CD1c-positive myeloid dendritic cell (primary cell): ENCODE measurements around the gene SCN1B.
A peak's percentile ranks its signal among the peaks of the same experiment; 100 is the strongest.
"Not testable (repeated sequence)": the region's sequence is repeated elsewhere in the genome, so short reads cannot be mapped to it uniquely, and the experiment has no call there.

Source experiments
- DNase-seq: peaks from one replicate; pipeline ENCODE4 v3.0.0-alpha.2; 2016; ENCODE audit errors: extremely low spot score

SCN1B gene

DNA sequence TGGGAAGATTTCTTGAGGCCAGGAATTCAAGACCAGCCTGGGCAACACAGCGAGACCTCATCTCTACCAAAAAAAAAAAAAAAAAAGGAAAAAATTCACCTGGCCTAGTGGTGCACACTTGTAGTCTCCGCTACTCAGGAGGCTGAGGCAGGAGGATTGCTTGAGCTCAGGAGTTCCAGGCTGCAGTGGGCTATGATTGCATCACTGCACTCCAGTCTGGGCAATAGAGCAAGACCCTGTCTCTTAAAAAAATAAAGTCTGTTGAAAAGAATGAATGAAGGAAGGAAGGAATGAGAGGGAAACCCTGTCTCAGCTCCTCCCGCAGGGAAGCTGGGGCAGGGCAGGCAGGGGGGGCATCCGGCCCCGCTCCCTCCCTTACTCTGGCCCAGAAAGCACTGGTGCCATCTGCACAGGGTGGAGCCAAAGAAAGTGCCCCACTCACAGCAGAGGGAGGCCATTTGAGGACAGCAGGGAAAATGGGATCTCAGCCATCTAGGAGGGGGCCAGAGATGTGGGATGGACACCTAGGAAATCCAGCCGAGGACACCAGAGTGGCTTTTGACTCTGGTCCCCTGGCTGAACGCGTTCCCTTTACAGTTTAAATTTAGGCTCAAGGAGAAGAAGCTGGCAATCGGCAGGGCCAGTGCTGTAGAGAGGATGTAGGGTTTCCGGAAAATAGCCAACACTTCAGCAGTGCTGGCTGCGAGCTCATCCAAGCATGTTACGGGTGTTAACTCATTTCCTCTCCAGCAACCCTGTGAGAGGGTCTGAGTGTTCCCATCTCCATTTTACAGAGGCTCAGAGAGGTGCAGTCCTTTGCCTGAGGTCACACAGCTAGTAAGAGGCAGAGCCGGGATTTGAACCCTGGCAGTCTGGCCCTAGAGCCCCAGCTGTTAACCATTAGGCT, 7.7 kb downstream of the SCN1B start:
- no peak for DNase-seq

DNA sequence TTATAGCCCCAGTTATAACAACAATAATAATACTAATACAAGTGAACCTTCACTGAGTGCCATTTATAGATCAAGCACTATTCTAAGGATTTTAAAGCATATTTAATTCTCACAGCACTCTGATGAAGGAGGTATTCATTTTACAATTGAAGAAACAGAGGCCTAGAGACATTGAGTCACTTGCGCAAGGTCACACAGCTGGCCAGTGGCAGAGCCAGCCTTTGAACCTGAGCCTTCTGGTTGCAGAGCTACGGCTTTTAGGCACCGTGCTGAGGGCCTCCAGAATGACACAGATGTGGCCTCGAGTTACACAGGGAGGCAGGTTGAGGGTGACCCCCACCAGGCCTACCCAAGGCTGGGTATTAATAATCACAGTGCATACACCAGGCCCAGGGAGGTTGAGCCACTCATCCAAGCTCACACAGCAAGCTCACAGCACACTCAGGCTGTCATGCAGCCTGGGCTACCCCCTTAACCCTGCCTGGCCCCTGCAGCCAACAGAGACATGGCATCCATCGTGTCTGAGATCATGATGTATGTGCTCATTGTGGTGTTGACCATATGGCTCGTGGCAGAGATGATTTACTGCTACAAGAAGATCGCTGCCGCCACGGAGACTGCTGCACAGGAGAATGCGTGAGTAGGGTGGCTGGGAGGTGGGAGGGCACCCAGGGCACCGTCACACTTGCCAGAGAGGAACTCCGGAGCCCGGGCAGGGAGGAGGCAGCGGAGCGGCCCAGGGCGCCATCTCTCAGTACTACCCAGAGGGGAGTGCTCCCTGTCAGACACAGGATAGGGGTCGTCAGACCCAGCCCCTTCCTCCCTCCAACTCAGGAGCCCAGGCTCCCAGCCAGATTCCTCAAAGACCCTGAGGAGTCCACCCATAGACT, 8.6 kb downstream of the SCN1B start:
- DNase-seq = peak; percentile 66

DNA sequence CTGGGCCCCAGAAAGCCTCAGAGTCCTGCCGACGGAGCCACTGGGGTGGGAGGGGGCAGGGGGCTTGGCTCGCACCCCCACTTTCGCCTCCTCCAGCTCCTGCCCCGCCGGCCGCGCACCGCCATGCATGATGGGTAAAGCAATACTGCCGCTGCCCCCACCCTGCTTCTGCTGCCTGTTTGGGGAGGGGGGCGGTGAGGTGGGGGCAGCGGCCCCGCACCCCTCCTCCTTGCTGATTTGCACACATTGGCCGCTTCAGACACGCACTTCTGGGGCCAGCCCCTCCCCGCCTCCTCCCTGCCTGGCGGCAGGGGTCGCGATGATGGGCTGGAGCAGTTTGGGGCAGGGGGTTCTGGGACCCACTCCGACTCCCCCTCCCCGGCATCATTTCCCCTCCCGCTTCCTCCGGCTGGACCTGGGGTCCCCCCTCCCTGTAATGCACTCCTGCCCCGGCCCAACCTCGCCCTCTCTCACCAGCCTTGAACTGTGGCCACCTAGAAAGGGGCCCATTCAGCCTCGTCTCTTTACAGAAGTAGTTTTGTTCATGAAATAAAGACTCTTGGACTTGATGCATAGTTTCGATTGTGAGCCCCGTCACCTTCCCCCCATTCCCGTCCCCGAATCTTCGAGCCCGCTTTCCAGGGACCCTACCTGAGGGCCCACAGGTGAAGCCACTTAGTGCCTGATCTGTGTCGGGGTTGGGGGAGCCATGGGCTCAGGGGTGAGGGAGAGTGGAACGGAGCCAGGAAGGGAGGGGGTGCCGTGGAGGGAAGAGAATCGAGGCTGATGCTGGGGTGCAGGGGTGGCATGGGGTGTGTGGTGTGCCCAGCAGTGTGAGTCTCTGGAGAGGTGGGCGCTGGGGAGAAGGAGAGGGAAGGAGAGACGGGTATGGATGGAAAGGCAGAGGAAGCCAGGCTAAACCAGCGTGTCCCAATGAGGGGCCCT, 9.9 kb downstream of the SCN1B start:
- no peak for DNase-seq

DNA sequence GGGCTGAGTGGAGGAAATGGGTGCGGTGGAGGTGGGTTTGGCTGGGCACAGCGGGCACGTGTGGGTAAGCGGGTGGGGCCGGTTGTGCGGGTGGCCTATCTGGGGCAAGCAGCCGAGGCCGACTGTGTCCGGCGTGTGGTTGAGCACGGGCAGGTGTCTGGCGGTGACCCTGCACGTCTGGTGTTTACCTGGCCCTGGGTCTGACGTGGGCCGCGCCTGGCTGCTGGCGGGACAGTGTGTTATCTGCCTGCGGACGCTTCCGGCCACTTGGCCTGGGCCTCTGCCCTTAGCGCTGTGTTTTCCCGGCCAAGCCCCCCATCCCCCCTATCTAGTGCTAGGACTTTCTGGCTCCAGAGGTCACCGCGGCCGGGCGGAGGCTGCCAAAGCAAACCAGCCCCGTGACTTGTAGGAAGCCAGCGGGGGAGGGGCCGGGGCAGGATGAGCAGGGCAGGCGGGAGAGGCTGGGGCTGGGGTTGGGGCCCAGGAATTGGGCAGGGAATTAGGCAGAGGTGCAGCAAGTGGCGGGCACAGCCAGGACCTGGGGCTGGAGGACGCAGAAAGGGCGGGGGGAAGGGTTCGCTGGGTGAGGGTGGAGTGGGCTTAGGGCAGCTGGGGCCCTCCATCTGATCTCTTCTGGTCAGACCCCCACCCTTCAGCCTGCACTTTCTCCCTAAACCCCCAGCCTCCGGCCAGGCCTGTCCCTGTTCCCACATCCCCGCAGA, 10.7 kb downstream of the SCN1B start:
- DNase-seq = peak; percentile 14

DNA sequence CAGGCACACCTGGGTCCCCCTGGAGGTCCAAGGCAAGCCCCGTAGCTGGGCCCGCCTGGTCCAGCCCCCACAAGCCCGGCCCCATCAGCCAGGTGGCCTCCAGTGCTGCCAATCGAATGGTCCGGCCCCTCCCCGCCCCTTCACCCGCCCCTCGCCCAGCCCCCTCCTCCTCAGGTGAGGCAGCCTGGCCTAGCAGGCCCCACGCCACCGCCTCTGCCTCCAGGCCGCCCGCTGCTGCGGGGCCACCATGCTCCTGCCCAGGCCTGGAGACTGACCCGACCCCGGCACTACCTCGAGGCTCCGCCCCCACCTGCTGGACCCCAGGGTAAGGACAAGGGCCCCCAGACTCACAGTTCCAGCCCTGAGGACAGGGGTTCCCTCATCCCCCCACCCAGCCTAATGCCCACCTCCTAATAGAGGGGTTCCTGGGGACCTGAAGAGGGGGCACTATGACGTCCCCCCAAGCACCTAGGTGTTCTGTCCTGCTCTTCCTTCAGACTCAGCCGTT, 11.3 kb downstream of the SCN1B start, which contains the start of gene HPN:
Gene HPN, plus strand, starts transcription at position 174 of the 508 bp plus-strand sequence. CDS start 786 bp downstream, outside the sequence.
- no peak for DNase-seq

DNA sequence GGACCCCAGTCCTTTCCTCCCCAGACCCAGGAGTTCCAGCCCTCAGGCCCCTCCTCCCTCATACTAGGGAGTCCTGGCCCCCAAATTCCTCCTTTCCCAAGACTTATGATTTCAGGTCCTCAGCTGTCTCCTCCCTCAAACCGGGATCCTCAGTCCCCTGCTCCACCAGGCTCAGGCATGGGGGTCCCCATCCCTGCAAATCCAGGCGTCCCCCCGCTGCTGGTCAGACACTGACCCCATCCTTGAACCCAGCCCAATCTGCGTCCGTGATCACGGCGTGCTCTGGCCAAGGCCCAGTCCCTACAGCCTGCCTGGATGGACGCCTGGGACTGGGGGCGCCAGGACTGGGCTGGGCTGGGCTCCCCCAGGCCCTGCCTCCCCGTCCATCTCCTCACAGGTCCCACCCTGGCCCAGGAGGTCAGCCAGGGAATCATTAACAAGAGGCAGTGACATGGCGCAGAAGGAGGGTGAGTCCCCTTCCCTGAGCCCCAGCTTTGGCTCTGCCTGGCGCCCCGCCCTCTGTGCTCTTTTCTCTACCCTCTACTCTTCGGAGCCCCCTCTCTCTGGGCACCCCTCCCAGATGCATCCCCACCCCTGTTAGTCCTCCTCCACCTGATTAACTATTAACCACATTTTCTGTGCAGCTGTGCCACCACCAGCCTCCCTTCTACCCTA, 11.9 kb downstream of the SCN1B start:
- DNase-seq = no peak

DNA sequence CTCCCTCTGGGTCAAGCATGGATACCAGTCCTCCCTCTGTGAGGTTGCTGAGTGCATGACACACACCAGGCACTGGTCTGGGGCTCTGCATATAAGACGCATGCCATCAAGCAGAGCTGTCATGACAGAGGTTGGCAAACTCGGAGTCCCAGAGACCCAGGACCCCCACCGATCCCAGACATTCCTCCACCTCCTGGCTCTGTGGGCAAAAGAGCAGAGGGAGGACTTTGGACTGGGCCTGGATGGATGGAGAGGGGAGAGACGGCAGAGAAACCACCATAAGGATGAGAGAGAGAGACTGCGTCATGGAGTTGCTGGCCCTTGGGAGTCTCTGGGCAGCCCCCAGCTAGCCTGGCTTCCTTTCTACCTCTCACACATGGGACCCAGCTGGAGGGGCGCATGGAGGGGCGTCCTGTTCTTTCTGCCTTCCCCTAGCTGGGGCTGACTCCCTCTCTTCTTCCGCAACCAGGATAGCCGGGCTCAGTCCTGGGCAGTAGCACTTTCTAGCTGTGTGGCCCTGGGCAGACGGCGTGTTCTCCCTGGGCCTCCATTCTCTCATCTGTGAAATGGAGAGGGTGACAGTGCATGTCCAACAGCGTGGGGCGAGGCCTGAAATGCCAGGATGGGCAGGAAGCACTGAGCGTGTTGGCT, 12.8 kb downstream of the SCN1B start:
- DNase-seq = no peak

DNA sequence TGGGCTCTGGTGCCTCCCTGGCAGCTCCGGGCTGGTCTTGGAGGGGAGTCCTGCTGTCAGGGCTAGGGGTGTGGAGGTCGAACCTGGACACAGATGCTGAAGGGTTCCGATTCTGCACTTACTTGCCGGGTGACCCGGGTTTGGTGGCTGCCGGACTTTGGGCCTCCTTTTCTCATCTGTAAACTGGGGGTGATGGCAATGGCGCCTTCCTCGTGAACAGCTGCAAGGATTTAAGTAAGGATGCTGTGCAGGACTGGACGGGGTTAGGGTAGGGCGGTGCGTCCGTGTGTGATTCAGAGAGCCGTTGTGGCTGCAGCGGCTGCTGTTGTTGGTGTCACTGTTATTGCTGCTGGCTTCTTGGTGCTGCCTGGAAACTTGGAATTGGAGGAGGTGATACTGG, 13.6 kb downstream of the SCN1B start:
- no peak for DNase-seq

DNA sequence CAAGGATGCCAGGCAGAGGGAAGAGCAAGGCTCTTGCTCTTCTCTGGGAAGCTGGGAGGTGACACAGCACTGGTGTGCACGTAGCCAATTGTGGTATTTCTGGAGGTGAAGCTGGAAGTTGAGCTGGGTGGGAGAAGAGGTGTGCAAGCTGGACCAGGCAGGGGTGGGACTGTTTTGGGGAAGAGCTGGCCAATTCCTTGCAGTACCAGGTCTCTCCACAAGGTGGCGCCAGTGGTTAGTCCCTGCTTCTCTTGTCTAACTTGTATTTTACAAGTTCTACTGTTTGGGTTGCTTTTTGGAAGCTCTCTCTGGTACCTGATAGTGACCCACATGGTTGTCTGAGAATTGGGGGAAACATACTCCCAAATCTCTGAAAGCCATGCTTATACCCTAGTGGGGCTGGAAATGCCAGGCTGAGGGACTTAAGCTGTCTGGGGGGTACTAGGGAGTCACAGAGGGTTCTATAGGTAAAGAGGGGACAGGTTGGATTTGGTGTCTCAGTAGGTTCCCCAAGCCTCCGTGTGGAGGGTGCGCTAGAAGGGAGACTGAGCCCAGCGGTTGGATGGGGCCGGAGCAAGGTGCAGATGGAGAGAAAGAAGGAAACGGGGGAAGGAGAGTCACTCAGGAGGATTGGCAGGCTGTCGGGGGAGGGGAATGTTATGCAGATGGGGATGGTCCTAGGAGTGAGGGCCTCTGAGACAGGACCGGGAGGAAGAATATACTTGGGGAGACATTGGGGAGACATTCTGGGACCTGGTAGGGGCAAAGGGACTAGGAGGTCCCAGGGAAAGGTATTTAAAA, 14.2 kb downstream of the SCN1B start:
- DNase-seq = peak; percentile 74

DNA sequence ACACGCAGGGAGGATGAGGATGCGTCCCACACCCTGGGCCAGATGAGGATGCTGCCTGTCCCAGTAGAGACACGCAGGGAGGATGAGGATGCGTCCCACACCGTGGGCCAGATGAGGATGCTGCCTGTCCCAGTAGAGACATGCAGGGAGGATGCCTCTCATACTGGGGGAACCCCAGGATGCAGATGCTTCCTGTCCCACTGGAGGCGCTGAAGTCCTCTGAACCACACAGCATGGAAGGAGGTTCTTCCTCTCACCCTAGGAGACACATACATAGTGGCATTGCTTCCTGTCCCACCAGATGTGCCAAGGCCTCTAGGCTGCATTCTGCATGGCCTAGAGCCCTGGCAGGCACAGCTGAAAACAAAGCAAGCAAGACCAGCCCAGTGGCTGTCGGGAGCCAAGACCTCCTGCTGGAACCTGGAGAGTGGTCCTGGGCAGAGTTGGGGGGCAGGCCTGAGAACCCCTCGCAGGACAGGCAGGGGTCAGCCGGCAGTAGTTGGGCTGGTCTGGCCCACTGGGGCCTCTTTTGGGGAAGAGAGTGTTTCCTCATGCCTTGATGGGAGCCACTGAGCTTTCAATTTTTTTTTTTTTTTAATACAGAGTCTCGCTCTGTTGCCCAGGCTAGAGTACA, 15.5 kb downstream of the SCN1B start:
- peak; percentile 60 for DNase-seq

DNA sequence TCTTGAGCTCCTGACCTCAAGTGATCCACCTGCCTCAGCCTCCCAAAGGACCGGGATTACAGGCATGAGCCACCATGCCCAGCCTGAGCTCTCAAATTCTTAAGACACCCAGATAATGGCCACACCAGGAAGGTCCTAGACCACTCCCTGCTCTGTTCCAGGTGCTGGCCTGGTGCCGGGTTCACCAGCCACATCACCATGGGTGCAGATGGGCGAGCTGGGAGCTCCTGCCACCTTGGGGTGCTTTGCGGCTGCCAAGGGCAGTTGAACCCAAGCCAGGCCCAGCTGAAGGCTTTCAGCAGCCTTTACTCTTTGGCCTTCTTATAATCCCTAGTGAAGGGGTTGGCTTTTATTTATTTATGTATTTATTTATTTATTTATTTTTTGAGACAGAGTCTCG, 16.2 kb downstream of the SCN1B start:
- no peak for DNase-seq

DNA sequence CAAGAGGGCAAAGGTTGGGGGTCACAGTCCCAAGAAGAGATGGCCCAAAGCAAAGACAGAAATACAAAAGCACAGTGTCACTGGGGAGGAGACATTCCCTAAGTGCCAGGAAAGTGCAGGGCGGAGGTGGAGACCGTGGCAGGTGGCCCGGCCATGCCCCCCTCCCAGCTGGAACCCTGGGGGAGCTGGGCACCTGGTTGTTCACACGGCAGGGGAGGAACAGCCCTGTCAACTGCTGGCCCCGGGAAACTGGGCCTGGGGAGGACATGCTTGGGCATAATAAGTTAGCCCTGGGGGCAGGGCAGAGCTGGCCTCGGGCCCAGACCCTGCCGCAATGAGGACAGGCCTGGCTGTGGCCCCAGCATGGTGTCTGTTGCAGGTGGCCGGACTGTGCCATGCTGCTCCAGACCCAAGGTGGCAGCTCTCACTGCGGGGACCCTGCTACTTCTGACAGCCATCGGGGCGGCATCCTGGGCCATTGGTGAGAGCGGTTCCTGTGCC, 18.7 kb downstream of the SCN1B start:
- no peak for DNase-seq

DNA sequence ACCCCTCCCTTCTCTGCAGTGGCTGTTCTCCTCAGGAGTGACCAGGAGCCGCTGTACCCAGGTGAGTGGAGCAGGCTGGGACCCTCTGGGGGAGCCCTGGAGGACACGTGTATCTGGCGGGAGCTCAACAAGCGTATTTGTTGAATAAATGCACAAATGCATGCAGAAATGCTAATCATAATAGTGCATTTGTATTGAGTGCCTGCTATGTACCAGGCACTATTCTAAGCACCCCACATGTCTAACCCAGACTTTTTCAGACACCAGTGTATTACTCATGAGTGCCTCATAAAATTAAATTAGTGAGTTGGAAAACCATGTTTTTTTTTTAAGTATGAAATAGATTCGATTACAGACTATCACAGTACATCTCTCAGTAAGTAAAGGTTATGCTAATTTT, 19.2 kb downstream of the SCN1B start:
- DNase-seq = no peak

DNA sequence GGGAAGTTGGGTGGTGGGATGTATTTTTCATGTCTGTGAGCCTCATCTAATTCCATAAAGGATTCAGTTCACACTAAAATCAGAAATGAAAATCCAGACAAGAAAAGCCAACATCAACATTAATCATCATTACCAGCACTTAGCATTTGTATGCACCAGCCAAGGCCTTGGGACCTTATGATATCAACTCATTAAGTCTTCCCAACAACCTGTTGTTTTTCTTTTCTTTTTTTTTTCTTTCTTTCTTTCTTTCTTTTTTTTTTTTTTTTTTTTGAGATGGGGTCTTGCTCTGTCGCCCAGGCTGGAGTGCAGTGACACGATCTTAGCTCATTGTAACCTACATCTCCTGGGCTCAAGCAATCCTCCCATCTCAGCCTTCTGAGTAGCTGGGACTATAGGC, 20.4 kb downstream of the SCN1B start:
- not testable (repeated sequence) for DNase-seq

DNA sequence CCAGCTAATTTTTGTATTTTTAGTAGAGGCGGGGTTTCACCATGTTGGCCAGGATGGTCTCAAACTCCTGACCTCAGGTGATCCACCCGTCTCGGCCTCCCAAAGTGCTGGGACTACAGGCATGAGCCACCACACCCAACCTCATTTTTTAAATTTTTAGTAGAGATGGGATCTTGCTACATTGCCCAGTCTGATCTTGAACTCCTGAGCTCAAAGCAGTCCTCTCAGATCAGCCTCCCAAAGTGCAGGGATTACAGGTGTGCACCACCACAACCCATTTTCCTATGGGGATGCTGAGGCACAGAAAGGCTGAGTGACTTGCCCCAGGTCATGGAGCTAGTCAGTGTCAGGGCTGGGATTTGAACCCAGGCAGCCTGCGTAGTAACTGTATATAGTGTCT, 21.0 kb downstream of the SCN1B start:
- DNase-seq = not testable (repeated sequence)

DNA sequence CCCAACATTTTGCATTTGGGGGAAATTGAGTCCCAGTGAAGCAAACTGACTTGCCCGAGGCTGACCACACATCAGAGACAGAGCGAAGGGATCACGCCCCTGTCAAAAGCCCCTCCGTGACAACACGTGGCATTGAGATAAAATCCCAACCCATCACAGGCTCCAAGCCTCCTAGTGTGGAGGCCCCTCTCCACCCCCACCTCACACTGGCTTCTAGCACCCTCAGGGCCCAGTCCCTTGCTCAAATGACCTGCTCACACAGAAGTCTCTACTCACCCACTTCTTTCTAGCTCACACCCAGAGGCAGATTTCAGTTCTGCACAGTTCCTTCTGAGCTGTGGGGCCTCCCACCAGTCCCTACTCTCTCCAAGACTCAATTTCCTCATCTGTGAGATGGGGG, 21.5 kb downstream of the SCN1B start:
- DNase-seq = no peak

DNA sequence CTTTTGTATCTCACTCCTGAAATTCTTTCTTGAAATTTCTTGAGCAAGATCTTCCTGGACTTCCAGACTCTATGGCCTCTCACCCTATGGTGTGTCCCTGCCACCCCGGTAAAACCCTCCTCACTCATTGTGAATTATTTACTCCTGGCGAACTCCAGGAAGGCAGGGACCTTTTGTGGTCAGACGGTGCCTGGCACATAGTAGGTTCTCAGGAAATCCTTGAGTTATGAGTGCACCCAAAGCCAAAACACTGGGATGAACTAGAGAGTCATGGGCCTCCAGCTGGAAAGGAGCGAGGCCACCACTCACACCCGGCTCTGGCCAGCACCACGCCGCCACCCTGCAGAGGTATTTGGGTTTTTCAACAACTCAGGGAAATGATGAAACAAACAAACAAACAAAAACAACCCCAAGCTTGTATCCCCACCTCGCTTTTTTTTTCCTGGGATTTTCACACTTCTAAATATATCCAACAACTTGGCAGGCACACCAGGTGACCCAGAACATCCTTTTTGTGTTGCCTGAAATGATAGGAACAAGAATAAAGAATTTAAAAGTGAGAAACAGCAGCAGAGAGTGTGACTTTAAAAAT, 22.4 kb downstream of the SCN1B start:
- DNase-seq = no peak
